ENCODE data around the gene MTERF4. TPM values are rescaled to one million over a fixed set of nuclear protein-coding genes. Genes with fewer than 3 reads are reported as not detected.

Gene MTERF4
- total and polyA plus RNA-seq, 2 of the 8 experiments (the other 6 are each of a cell fraction or from before 2014, with no cell fraction given) = 25.9 to 28.5 TPM

GRCh38 chr2:241099246-241099645 is 2.8 kb downstream of the MTERF4 start:
- no peak overlapping the region for H2BK12ac ChIP-seq (ENCODE audit: low read depth, low read length)
- no peak overlapping the region; the same call in 1 of the 2 replicates for H4K8ac ChIP-seq (ENCODE audit: extremely low read depth, insufficient read depth, low read length)
- peaks cover 12 to 33% (median 23%) of the 10 kb centered on the region in 4 experiments for H3K36me3 ChIP-seq (ENCODE audit: control insufficient read depth in 2 of 4, insufficient read depth in 4 of 4, low read length in 3 of 4)
- no peak overlapping the region for H3K18ac ChIP-seq (ENCODE audit: extremely low read depth, low read length)
- no peak overlapping the region for H4K91ac ChIP-seq (replicated peaks; ENCODE audit: insufficient read length, low read length)
- H3K79me2 ChIP-seq (ENCODE audit: control insufficient read depth in 1 of 2, insufficient read depth in 2 of 2, low read length in 2 of 2) = peaks cover 0 to 35% of the 10 kb centered on the region in 2 experiments; a peak in 2 of 4 replicates
- H3K4me3 ChIP-seq (ENCODE audit: extremely low read depth in 1 of 4, insufficient read depth in 2 of 4, low read depth in 3 of 4, low read length in 4 of 4) = no peak overlapping the region
- 95% methylated on average over 5 of the region's 5 CpGs; no CpG with 5 or more reads in 1 of the 2 experiments for WGBS, 2 experiments (ENCODE audit: extremely low coverage in 1 of 2, insufficient coverage in 1 of 2, insufficient read length in 1 of 2, insufficient replicate concordance in 2 of 2, low coverage in 1 of 2, low lambda C conversion rate in 2 of 2, missing lambda C conversion rate in 1 of 2)
- no peaks in the 10 kb centered on the region for H3K9me3 ChIP-seq (ENCODE audit: insufficient read depth in 2 of 2, low read depth in 1 of 2, low read length in 1 of 2)
- FAIRE-seq (no peak), DNase-seq (ENCODE audit: low read depth in 1 of 2, low spot score in 2 of 2) (no peak)
- no peak overlapping the region for H2AFZ ChIP-seq (ENCODE audit: low read length)
- peaks cover 3% of the 10 kb centered on the region; the same call in 1 of the 2 replicates for H3K23me2 ChIP-seq (ENCODE audit: low read depth, low read length)
- no peak overlapping the region for H2BK20ac ChIP-seq (ENCODE audit: low read length)
- H3K14ac ChIP-seq (ENCODE audit: insufficient read length) = no peak overlapping the region
- 0 out of 2 replicates have a peak, but pooled peaks cover 6% of the 10 kb centered on the region for H3K79me1 ChIP-seq (ENCODE audit: low read depth, low read length)
- H3K23ac ChIP-seq (ENCODE audit: insufficient read length) = no peak overlapping the region
- H3K27me3 ChIP-seq (replicated peaks in 1 of 4; ENCODE audit: control insufficient read depth in 3 of 4, extremely low read depth in 1 of 4, insufficient read depth in 3 of 4, low read length in 3 of 4) = no peaks in the 10 kb centered on the region
- H2BK15ac ChIP-seq (ENCODE audit: low read length) = no peak overlapping the region
- H3K56ac ChIP-seq (replicated peaks; ENCODE audit: insufficient read length, low read depth, low read length) = no peak overlapping the region
- no peak overlapping the region for H3K4me2 ChIP-seq (ENCODE audit: insufficient read depth in 1 of 2, low read depth in 2 of 2, low read length in 2 of 2)
- ChIA-PET CTCF (ENCODE audit: partially characterized antibody) (interaction anchor here (0.8 to 1.2 kb wide), 2 partner anchors 10 to 185 kb away, joined by 4 read pairs; no protein-coding TSS in a partner anchor), POLR2A (ENCODE audit: partially characterized antibody) (interaction anchor here (0.7 kb wide), 1 partner anchor 9 kb away, joined by 3 read pairs; no protein-coding TSS in a partner anchor)
- peaks cover 0 to 13% of the 10 kb centered on the region in 2 experiments for H4K20me1 ChIP-seq (replicated peaks in 1 of 2; ENCODE audit: control insufficient read depth in 1 of 2, insufficient read depth in 2 of 2, low read length in 2 of 2)
- no peak overlapping the region for H4K5ac ChIP-seq (ENCODE audit: insufficient read length, low read depth, low read length)
- H2AK5ac ChIP-seq (ENCODE audit: low read depth, low read length) = no peak overlapping the region
- no peak overlapping the region for H2BK5ac ChIP-seq (ENCODE audit: low read depth, low read length)
- H3K4me1 ChIP-seq (replicated peaks in 1 of 4; ENCODE audit: control insufficient read depth in 3 of 4, insufficient read depth in 4 of 4, low read length in 3 of 4) = peaks cover 0 to 7% (median 4%) of the 10 kb centered on the region in 4 experiments; a peak in 4 of 7 replicates
- H3K4ac ChIP-seq (replicated peaks; ENCODE audit: insufficient read length, low read depth, low read length) = no peak overlapping the region
- no peak overlapping the region for H2BK120ac ChIP-seq (replicated peaks; ENCODE audit: low read depth, low read length)
- H3K27ac ChIP-seq (ENCODE audit: low read depth, low read length) = no peak overlapping the region
- H3K9ac ChIP-seq (replicated peaks in 1 of 4; ENCODE audit: extremely low read depth in 1 of 4, low read depth in 3 of 4, low read length in 3 of 4) = no peak overlapping the region
- TF ChIP-seq RNF2 (IDR thresholded peaks at IDR 0.05; ENCODE audit: borderline replicate concordance, low read depth, low read length, missing control alignments, poor library complexity, severe bottlenecking) (no peak), ATF2 (IDR thresholded peaks at IDR 0.05; ENCODE audit: low read length) (no peak), JUN (IDR thresholded peaks at IDR 0.05; ENCODE audit: low read depth, low read length) (no peak), BRCA1 (IDR thresholded peaks at IDR 0.05; ENCODE audit: low read depth, low read length) (no peak), RAD21 (IDR thresholded peaks at IDR 0.05 in 1 of 2, conservative IDR thresholded peaks at IDR 0.05 in 1 of 2; ENCODE audit: low read depth in 2 of 2, low read length in 2 of 2) (no peak), BCL11A (IDR thresholded peaks at IDR 0.05; ENCODE audit: low read depth in 2 of 2, low read length in 2 of 2) (no peak), ATF3 (IDR thresholded peaks at IDR 0.05; ENCODE audit: insufficient read depth, low read depth, low read length) (no peak), YY1 (IDR thresholded peaks at IDR 0.05; ENCODE audit: low read depth, low read length) (no peak)
- TF ChIP-seq, protein P1, sequence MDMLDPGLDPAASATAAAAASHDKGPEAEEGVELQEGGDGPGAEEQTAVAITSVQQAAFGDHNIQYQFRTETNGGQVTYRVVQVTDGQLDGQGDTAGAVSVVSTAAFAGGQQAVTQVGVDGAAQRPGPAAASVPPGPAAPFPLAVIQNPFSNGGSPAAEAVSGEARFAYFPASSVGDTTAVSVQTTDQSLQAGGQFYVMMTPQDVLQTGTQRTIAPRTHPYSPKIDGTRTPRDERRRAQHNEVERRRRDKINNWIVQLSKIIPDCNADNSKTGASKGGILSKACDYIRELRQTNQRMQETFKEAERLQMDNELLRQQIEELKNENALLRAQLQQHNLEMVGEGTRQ (IDR thresholded peaks at IDR 0.05; ENCODE audit: low read length) = no peak

Data from H1 (cell line).